Mesothelial cell of epicardium (in vitro differentiated cells): ENCODE results near the gene XPNPEP1. TPM values are rescaled to one million over a fixed set of nuclear protein-coding genes. Genes with fewer than 3 reads are reported as not detected.

Experiments
- DNase-seq, 2 experiments: peaks; one replicate each; pipeline ENCODE4 v3.0.0; 2021; ENCODE audit warnings: low spot score in 2 of 2; ENCODE audit not compliant: unreplicated experiment in 2 of 2
- H3K27ac Mint-ChIP-seq: 2 replicates; pipeline ENCODE4 v1.8.0; 2021; ENCODE audit warnings: mixed read lengths
- H3K27me3 Mint-ChIP-seq: 2 replicates; pipeline ENCODE4 v1.8.0; 2021; ENCODE audit warnings: low read depth, mixed read lengths
- H3K36me3 Mint-ChIP-seq: 2 replicates; pipeline ENCODE4 v1.8.0; 2021; ENCODE audit warnings: mixed read lengths
- H3K4me1 Mint-ChIP-seq: 2 replicates; pipeline ENCODE4 v1.8.0; 2021; ENCODE audit warnings: mixed read lengths
- H3K4me3 Mint-ChIP-seq: 2 replicates; pipeline ENCODE4 v1.8.0; 2021; ENCODE audit warnings: mild to moderate bottlenecking, moderate library complexity, mixed read lengths
- H3K9me3 Mint-ChIP-seq: 2 replicates; pipeline ENCODE4 v1.8.0; 2021; ENCODE audit warnings: mixed read lengths
- total RNA-seq: library from RNA; stranded (reverse); gene quantifications from 3 replicates; pipeline ENCODE4 v1.2.1, GENCODE V29; 2021
- TF ChIP-seq, protein P1 (sequence below): fragments of 200-600 bp; sonication (generic); IDR thresholded peaks from one replicate; pipeline ENCODE4 v1.5.0; 2021; ENCODE audit warnings: antibody characterized with exemption; ENCODE audit not compliant: unreplicated experiment

The XPNPEP1 gene
- 85.6 to 88.7 TPM (median 87.7 TPM) in 3 replicates for total RNA-seq

DNA sequence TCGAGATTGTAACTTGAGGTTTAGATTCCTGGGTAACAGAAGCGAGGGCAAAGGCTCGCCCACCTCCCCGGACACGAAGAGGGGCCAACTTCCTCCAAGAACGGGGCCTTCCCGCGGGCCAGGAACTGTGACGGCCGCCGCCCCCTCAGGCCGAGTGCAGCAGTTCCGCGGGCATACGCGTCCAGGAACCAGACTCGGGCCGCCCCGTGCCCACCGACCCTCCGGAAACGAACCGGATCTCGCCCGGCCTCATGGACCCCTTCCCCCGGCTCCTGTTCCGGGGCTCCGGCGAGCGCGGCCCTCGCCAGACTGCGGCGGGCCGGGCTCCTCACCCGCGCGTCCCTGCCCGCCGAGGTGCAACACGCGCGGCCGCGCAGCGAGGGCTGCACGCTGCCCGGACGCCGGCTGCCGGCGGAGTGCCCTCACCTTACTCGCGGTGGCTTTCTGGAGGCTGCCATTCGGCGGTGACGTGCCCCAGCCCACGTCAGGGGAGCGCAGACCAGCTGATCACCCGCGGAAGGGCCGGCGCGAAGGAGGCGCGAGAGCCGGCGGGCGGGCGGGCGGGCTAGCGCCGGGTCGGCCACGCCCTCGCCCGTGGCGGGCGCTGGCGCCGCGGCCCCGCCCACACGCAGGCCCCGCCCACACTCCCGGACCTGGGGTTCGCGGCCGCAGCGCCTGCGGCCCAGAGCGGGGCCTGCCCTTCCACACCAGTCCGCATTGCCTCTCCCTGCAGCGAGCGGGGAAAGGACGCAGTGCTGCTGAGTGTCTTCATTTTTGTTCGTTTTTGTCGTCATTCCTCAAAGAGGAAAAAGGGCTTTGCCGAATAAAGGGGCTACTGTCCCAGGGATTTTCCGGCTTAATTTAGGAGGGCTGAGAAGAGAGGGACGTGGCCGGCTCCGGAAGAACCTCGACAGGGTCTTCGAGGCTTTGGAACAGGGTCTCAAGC, at the start of gene XPNPEP1:
XPNPEP1 (minus strand) TSS at position 536 of the 946 bp plus-strand sequence; CDS start at position 458, 78 bp downstream.
- TF ChIP-seq, protein P1, sequence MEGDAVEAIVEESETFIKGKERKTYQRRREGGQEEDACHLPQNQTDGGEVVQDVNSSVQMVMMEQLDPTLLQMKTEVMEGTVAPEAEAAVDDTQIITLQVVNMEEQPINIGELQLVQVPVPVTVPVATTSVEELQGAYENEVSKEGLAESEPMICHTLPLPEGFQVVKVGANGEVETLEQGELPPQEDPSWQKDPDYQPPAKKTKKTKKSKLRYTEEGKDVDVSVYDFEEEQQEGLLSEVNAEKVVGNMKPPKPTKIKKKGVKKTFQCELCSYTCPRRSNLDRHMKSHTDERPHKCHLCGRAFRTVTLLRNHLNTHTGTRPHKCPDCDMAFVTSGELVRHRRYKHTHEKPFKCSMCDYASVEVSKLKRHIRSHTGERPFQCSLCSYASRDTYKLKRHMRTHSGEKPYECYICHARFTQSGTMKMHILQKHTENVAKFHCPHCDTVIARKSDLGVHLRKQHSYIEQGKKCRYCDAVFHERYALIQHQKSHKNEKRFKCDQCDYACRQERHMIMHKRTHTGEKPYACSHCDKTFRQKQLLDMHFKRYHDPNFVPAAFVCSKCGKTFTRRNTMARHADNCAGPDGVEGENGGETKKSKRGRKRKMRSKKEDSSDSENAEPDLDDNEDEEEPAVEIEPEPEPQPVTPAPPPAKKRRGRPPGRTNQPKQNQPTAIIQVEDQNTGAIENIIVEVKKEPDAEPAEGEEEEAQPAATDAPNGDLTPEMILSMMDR = no peak
- H3K4me3 Mint-ChIP-seq = peak within 1 kb of the TSS; percentile 88
- H3K36me3 Mint-ChIP-seq = peaks cover 1% of the 10 kb centered on the region
- peak within 1 kb of the TSS; percentile 93 for H3K27ac Mint-ChIP-seq
- H3K4me1 Mint-ChIP-seq = peaks cover 33% of the 10 kb centered on the region
- DNase-seq = peak; percentile 63 to 75
- H3K27me3 Mint-ChIP-seq = no peaks in the 10 kb centered on the region
- no peaks in the 10 kb centered on the region for H3K9me3 Mint-ChIP-seq

DNA sequence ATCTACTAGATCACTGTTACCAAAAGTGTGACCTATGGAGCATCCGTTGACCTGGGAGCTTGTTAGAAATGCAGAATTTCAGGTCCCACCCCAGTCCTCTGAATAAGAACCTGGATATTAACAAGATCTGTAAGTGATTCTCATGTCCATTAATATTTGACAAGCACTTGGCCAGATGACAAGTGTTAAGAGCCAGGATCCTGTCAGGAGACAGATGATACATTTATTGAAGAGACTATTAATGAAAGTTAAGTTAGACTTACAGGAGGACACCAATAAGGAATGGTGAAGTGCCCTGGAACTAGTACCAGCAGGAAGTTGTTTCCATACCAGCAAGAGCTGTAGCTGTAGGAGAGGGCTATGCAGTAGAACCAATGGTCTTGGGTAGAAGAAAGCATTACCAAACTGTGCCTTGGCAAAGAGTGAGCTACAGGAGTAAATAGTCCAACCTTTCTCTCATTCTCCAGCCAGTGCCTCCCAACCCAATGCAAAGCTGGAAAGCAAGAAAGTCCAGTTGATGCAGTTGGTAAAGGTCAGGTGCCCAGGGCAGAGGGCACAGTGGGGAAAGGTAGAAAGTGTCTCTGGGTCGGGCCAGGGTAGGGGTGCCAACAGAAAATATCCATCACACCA, 49.2 kb upstream of the XPNPEP1 start:
- H3K4me1 Mint-ChIP-seq = peaks cover 45% of the 10 kb centered on the region
- no peak overlapping the region for H3K4me3 Mint-ChIP-seq
- TF ChIP-seq, protein P1 = no peak
- H3K36me3 Mint-ChIP-seq = no peaks in the 10 kb centered on the region
- no peak for DNase-seq
- no peaks in the 10 kb centered on the region for H3K9me3 Mint-ChIP-seq
- no peak overlapping the region for H3K27ac Mint-ChIP-seq
- no peaks in the 10 kb centered on the region for H3K27me3 Mint-ChIP-seq

DNA sequence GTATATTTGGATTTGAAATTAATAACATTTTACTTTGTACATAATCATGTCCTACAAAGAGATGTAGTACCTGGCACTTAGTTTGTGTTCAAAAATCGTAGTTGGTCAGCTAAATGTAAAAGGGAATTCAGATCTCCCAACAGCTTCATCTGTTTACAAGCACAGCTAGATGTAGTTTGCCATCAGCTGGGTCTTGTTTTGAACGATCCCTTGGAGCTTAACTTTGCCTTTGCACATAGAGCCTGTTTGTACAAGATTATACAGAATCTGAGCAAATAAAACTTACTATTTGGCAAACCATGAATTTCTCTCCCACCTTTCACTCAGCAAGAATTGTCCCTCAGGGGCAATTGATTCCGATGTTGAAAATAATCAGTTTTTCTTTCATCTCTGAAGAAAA, 48.3 kb upstream of the XPNPEP1 start:
- Mint-ChIP-seq H3K27ac (peak overlapping the region; percentile 12), H3K36me3 (no peaks in the 10 kb centered on the region), H3K4me1 (peaks cover 45% of the 10 kb centered on the region), H3K27me3 (no peaks in the 10 kb centered on the region), H3K4me3 (no peak overlapping the region), H3K9me3 (no peaks in the 10 kb centered on the region)
- no peak for DNase-seq
- TF ChIP-seq, protein P1 = no peak

DNA sequence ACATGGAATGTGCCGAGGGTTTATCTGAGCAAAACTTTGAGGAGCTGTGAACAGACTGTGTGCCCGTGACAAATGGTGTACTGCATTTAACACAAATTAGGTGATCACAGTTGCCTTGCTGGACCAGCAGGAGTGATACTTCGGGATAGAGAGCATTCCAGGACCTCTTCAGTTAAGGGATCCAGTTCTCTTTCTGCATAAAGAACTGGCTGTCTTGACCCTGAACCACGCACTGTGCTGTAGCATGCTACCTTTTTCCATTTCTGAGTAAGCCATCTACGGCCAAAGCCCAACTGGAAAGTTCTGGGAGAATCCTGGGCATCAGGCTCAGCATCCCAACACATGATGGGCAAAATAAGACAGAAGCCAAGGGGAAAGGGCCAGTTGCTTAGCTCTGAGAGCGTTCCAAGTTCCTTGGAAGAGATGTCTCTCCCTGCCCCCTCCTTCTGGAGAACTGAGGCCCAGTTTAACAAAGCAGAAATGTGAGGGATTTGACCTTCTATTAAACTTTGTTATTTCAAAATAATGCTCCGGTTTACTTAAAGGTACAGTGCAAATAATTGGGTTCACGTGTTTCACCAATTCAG, 46.5 kb upstream of the XPNPEP1 start:
- Mint-ChIP-seq H3K27ac (peak overlapping the region; percentile 31), H3K4me3 (no peak overlapping the region), H3K27me3 (no peaks in the 10 kb centered on the region), H3K36me3 (no peaks in the 10 kb centered on the region), H3K4me1 (peaks cover 43% of the 10 kb centered on the region), H3K9me3 (no peaks in the 10 kb centered on the region)
- DNase-seq = no peak
- TF ChIP-seq, protein P1 = no peak

DNA sequence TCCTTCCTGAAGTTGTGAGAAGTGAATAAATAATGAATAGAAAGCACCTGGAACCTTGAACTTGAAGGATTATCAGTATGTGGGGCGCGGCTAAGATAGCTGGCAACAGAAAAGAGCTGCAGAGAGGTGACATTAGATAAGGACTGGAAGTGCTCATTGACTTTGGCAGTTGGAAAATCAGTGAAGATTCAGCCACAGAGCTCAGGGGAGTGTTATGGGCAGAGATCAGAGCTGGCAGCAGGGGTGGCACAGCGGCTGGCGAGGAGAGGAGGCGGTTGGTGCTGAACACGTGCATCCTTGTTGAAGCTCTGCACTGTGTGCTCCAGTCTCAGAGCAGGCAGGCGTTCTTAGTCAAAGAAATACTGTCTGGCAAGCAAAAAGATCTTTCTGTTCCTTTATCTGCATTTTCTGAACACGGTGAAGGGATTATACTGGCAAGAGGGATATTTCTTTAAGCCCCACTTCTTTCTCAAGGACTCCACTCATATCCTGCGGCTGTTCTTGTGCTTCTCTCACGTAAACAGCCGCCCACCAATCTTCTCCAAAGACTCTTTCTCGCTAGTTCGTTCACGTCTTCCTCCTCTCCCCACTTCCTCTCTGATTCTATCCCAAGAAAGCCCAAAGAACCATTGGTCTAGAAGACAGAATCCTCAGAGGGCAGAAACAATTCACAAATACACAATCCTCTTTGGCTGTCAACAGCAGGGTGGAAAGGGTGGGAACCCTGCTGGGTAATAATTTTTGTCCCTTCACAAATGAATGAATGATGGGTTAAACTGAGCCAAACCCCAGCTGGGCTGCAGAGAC, 45.8 kb upstream of the XPNPEP1 start:
- no peaks in the 10 kb centered on the region for H3K36me3 Mint-ChIP-seq
- no peak overlapping the region for H3K4me3 Mint-ChIP-seq
- DNase-seq = no peak
- TF ChIP-seq, protein P1 = no peak
- H3K9me3 Mint-ChIP-seq = no peaks in the 10 kb centered on the region
- H3K27me3 Mint-ChIP-seq = no peaks in the 10 kb centered on the region
- H3K27ac Mint-ChIP-seq = peak overlapping the region; percentile 31
- H3K4me1 Mint-ChIP-seq = peaks cover 39% of the 10 kb centered on the region
